Naive thymus-derived CD4-positive, alpha-beta T cell (primary cell): ENCODE data around the gene TMEM17. TPM values are rescaled to one million over a fixed set of nuclear protein-coding genes. Genes with fewer than 3 reads are reported as not detected.

Experiments used
- ATAC-seq: fragments of 150-1000 bp; cut with Tn5 transposase; 2 replicates; pipeline ENCODE4 v1.10.0; 2021; ENCODE audit warnings: mild to moderate bottlenecking, moderate library complexity
- CTCF ChIA-PET: fragments of 350-600 bp; sonication (Branson Sonifier 250); formaldehyde crosslinking; loops from one replicate; lab custom pipeline; 2021; ENCODE audit warnings: antibody characterized with exemption; lab: Charles Lee
- POLR2A ChIA-PET: fragments of 350-600 bp; sonication (Branson Sonifier 250); formaldehyde crosslinking; loops from one replicate; lab custom pipeline; 2021; ENCODE audit warnings: antibody characterized with exemption, inconsistent platforms; lab: Charles Lee
- DNase-seq, 9 donors: peaks; one replicate each; pipeline versions ENCODE4 v3.0.0 to v3.0.0-alpha.2; 2020 to 2022; ENCODE audit warnings: mixed read lengths in 1 of 9
- H3K27ac ChIP-seq: one replicate; pipeline ENCODE4 v1.7.0; 2013; ENCODE audit warnings: mild to moderate bottlenecking, low read depth, low read length, moderate library complexity
- H3K27me3 ChIP-seq, 2 donors: one replicate each; pipeline ENCODE4 v1.7.0; 2013; ENCODE audit warnings: low read length in 2 of 2, mild to moderate bottlenecking in 2 of 2, moderate library complexity in 2 of 2; ENCODE audit not compliant: control insufficient read depth in 2 of 2, insufficient read depth in 2 of 2
- H3K36me3 ChIP-seq, 3 experiments: 1 replicate in 2 of 3; 2 replicates in 1 of 3; pipeline ENCODE4 v1.7.0; 2013; ENCODE audit warnings: low read length in 3 of 3, mild to moderate bottlenecking in 3 of 3, moderate library complexity in 1 of 3; ENCODE audit not compliant: insufficient read depth in 3 of 3, control insufficient read depth in 2 of 3
- H3K4me1 ChIP-seq, 2 donors: one replicate each; pipeline ENCODE4 v1.7.0; 2013; ENCODE audit warnings: low read length in 2 of 2, mild to moderate bottlenecking in 2 of 2, moderate library complexity in 1 of 2; ENCODE audit not compliant: control insufficient read depth in 2 of 2, insufficient read depth in 2 of 2
- H3K4me3 ChIP-seq: 2 replicates; pipeline ENCODE4 v1.7.0; 2013; ENCODE audit warnings: mild to moderate bottlenecking, low read length
- H3K9me3 ChIP-seq, 3 experiments: 1 replicate in 2 of 3; 2 replicates in 1 of 3; pipeline ENCODE4 v1.7.0; 2013; ENCODE audit warnings: low read length in 3 of 3; ENCODE audit not compliant: control insufficient read depth in 2 of 3
- H3K27ac Mint-ChIP-seq, 9 donors: one replicate each; pipeline ENCODE4 v1.8.0; 2020 to 2022; ENCODE audit warnings: mixed read lengths in 9 of 9, mild to moderate bottlenecking in 8 of 9, moderate library complexity in 5 of 9, inconsistent platforms in 2 of 9
- H3K27me3 Mint-ChIP-seq, 5 donors: one replicate each; pipeline ENCODE4 v1.8.0; 2021 to 2022; ENCODE audit warnings: mixed read lengths in 5 of 5, mild to moderate bottlenecking in 1 of 5
- H3K36me3 Mint-ChIP-seq, 5 donors: one replicate each; pipeline ENCODE4 v1.8.0; 2020 to 2022; ENCODE audit warnings: mixed read lengths in 5 of 5, mild to moderate bottlenecking in 3 of 5, inconsistent platforms in 1 of 5
- H3K4me1 Mint-ChIP-seq, 7 donors: one replicate each; pipeline ENCODE4 v1.8.0; 2020 to 2022; ENCODE audit warnings: mixed read lengths in 7 of 7, mild to moderate bottlenecking in 3 of 7, inconsistent platforms in 1 of 7
- H3K4me3 Mint-ChIP-seq, 10 donors: one replicate each; pipeline ENCODE4 v1.8.0; 2020 to 2022; ENCODE audit warnings: mild to moderate bottlenecking in 10 of 10, mixed read lengths in 10 of 10, moderate library complexity in 6 of 10, inconsistent platforms in 2 of 10
- H3K9me3 Mint-ChIP-seq, 11 donors: one replicate each; pipeline ENCODE4 v1.8.0; 2020 to 2022; ENCODE audit warnings: mixed read lengths in 11 of 11, mild to moderate bottlenecking in 4 of 11, inconsistent platforms in 1 of 11, moderate library complexity in 1 of 11
- intact Hi-C, 2 donors: fragments of 100-400 bp; cut with micrococcal nuclease; formaldehyde crosslinking; loops; one replicate each; pipeline ENCODE4 v1.15.1; 2023
- polyA plus RNA-seq, 2 donors: library from polyadenylated mRNA; unstranded; fragments of 300-500 nt; fragmentation: Illumina TruSeq; gene quantifications; one replicate each; pipeline ENCODE4 v1.2.3, GENCODE V29; 2021
- total RNA-seq, 6 experiments: library from RNA in 5 of 6; stranded (reverse) in 5 of 6; gene quantifications; 1 replicate in 5 of 6; 2 replicates in 1 of 6; pipeline ENCODE4 v1.2.3 and lab custom pipeline; 2021 to 2026

The TMEM17 gene
- total and polyA plus RNA-seq, 7 experiments from 2014 or later: 0.15 TPM; not detected in 5

- intact Hi-C loops: no loop called here
- no peak overlapping the region for H3K27ac ChIP-seq
- no peak overlapping the region for H3K27ac Mint-ChIP-seq
- H3K9me3 Mint-ChIP-seq: no peaks in the 10 kb centered on the region
- CTCF ChIA-PET: no interaction called here
- no peaks in the 10 kb centered on the region for H3K4me1 ChIP-seq
- H3K27me3 ChIP-seq: no peaks in the 10 kb centered on the region
- no peak overlapping the region for H3K4me3 Mint-ChIP-seq
- POLR2A ChIA-PET: no interaction called here
- no peak overlapping the region for H3K4me3 ChIP-seq
- H3K36me3 Mint-ChIP-seq: no peaks in the 10 kb centered on the region
- no peak for ATAC-seq
- no peak for DNase-seq
- H3K36me3 ChIP-seq: no peaks in the 10 kb centered on the region
- peaks cover 0 to 6% (median 4%) of the 10 kb centered on the region in 7 donors for H3K4me1 Mint-ChIP-seq
- H3K9me3 ChIP-seq: no peaks in the 10 kb centered on the region
- H3K27me3 Mint-ChIP-seq: peaks cover 5 to 21% (median 11%) of the 10 kb centered on the region in 5 donors
These were observed 4.9 kb downstream of the TMEM17 start for GRCh38 chr2:62501069-62501468.

GRCh38 chr2:62499430-62500060, 6.5 kb downstream of the TMEM17 start:
- Histone ChIP-seq H3K9me3 (no peaks in the 10 kb centered on the region), H3K36me3 (no peaks in the 10 kb centered on the region), H3K4me3 (no peak overlapping the region), H3K27ac (no peak overlapping the region), H3K4me1 (no peaks in the 10 kb centered on the region), H3K27me3 (no peaks in the 10 kb centered on the region)
- DNase-seq (no peak), ATAC-seq (no peak)
- intact Hi-C loops: no loop called here
- Mint-ChIP-seq H3K4me3 (no peak overlapping the region), H3K27ac (no peak overlapping the region), H3K36me3 (no peaks in the 10 kb centered on the region), H3K9me3 (no peaks in the 10 kb centered on the region), H3K27me3 (peaks cover 0 to 20% (median 9%) of the 10 kb centered on the region in 5 donors), H3K4me1 (no peaks in the 10 kb centered on the region)
- ChIA-PET POLR2A (no interaction called here), CTCF (interaction anchor here (0.6 kb wide), 1 partner anchor 18 kb away, joined by 3 read pairs; no protein-coding TSS in a partner anchor)

GRCh38 chr2:62498739-62499138, 7.3 kb downstream of the TMEM17 start:
- H3K4me3 ChIP-seq: no peak overlapping the region
- CTCF ChIA-PET: no interaction called here
- ATAC-seq: no peak
- no peak overlapping the region for H3K4me3 Mint-ChIP-seq
- no peaks in the 10 kb centered on the region for H3K4me1 ChIP-seq
- H3K9me3 ChIP-seq: no peaks in the 10 kb centered on the region
- no peaks in the 10 kb centered on the region for H3K27me3 ChIP-seq
- H3K36me3 ChIP-seq: no peaks in the 10 kb centered on the region
- no peaks in the 10 kb centered on the region for H3K9me3 Mint-ChIP-seq
- intact Hi-C loops: no loop called here
- H3K27ac ChIP-seq: no peak overlapping the region
- POLR2A ChIA-PET: no interaction called here
- H3K4me1 Mint-ChIP-seq: no peaks in the 10 kb centered on the region
- H3K27ac Mint-ChIP-seq: no peak overlapping the region
- DNase-seq: no peak
- H3K36me3 Mint-ChIP-seq: no peaks in the 10 kb centered on the region
- peaks cover 0 to 15% (median 8%) of the 10 kb centered on the region in 5 donors for H3K27me3 Mint-ChIP-seq

GRCh38 chr2:62495761-62496160, 10.2 kb downstream of the TMEM17 start:
- Mint-ChIP-seq H3K4me3 (no peak overlapping the region), H3K27me3 (peaks cover 3 to 14% (median 6%) of the 10 kb centered on the region in 5 donors), H3K36me3 (no peaks in the 10 kb centered on the region), H3K27ac (no peak overlapping the region), H3K4me1 (no peaks in the 10 kb centered on the region), H3K9me3 (no peaks in the 10 kb centered on the region)
- no peak for ATAC-seq
- no peak for DNase-seq
- no peaks in the 10 kb centered on the region for H3K27me3 ChIP-seq
- no peaks in the 10 kb centered on the region for H3K4me1 ChIP-seq
- POLR2A ChIA-PET: no interaction called here
- no peak overlapping the region for H3K27ac ChIP-seq
- CTCF ChIA-PET: no interaction called here
- no peaks in the 10 kb centered on the region for H3K9me3 ChIP-seq
- H3K36me3 ChIP-seq: no peaks in the 10 kb centered on the region
- intact Hi-C loops: no loop called here
- H3K4me3 ChIP-seq: no peak overlapping the region

- peaks cover 3 to 10% (median 8%) of the 10 kb centered on the region in 5 donors for H3K27me3 Mint-ChIP-seq
- H3K4me3 ChIP-seq: no peak overlapping the region
- DNase-seq: no peak
- no peak for ATAC-seq
- no peak overlapping the region for H3K4me3 Mint-ChIP-seq
- H3K4me1 Mint-ChIP-seq: no peaks in the 10 kb centered on the region
- ChIA-PET CTCF (no interaction called here), POLR2A (no interaction called here)
- H3K36me3 ChIP-seq: no peaks in the 10 kb centered on the region
- no peaks in the 10 kb centered on the region for H3K27me3 ChIP-seq
- H3K27ac ChIP-seq: no peak overlapping the region
- no peaks in the 10 kb centered on the region for H3K4me1 ChIP-seq
- no peaks in the 10 kb centered on the region for H3K9me3 Mint-ChIP-seq
- H3K9me3 ChIP-seq: no peaks in the 10 kb centered on the region
- H3K36me3 Mint-ChIP-seq: no peaks in the 10 kb centered on the region
- H3K27ac Mint-ChIP-seq: no peak overlapping the region
- intact Hi-C loops: no loop called here
These were observed 13.9 kb downstream of the TMEM17 start for GRCh38 chr2:62492048-62492447.

- Mint-ChIP-seq H3K4me1 (no peaks in the 10 kb centered on the region), H3K36me3 (no peaks in the 10 kb centered on the region), H3K27ac (no peak overlapping the region), H3K4me3 (no peak overlapping the region), H3K9me3 (no peaks in the 10 kb centered on the region), H3K27me3 (peaks cover 0 to 10% (median 5%) of the 10 kb centered on the region in 5 donors)
- CTCF ChIA-PET: no interaction called here
- no peaks in the 10 kb centered on the region for H3K27me3 ChIP-seq
- no peaks in the 10 kb centered on the region for H3K4me1 ChIP-seq
- ATAC-seq (no peak), DNase-seq (no peak)
- POLR2A ChIA-PET: no interaction called here
- no peaks in the 10 kb centered on the region for H3K36me3 ChIP-seq
- intact Hi-C loops: no loop called here
- H3K9me3 ChIP-seq: no peaks in the 10 kb centered on the region
- no peak overlapping the region for H3K27ac ChIP-seq
- H3K4me3 ChIP-seq: no peak overlapping the region
These were observed 16.3 kb downstream of the TMEM17 start for GRCh38 chr2:62489702-62490101.

GRCh38 chr2:62489162-62489561, 16.8 kb downstream of the TMEM17 start:
- Histone ChIP-seq H3K9me3 (no peaks in the 10 kb centered on the region), H3K4me3 (no peak overlapping the region), H3K27ac (no peak overlapping the region), H3K36me3 (no peaks in the 10 kb centered on the region), H3K4me1 (no peaks in the 10 kb centered on the region), H3K27me3 (no peaks in the 10 kb centered on the region)
- POLR2A ChIA-PET: no interaction called here
- CTCF ChIA-PET: no interaction called here
- Mint-ChIP-seq H3K4me1 (no peaks in the 10 kb centered on the region), H3K9me3 (no peaks in the 10 kb centered on the region), H3K27me3 (peaks cover 0 to 10% (median 5%) of the 10 kb centered on the region in 5 donors), H3K27ac (no peak overlapping the region), H3K4me3 (no peak overlapping the region), H3K36me3 (no peaks in the 10 kb centered on the region)
- DNase-seq (no peak), ATAC-seq (no peak)
- intact Hi-C loops: no loop called here
